SJSA1 (cell line): ENCODE data around the gene SCG5. TPM values are rescaled to one million over a fixed set of nuclear protein-coding genes. Genes with fewer than 3 reads are reported as not detected.
A peak's percentile ranks its signal among the peaks of the same experiment; 100 is the strongest.

Experiments
- DNase-seq, 2 experiments: peaks; one replicate each; pipeline ENCODE4 v3.0.0-alpha.2; 2015 to 2020; ENCODE audit warnings: low spot score in 2 of 2, low read depth in 1 of 2
- H3K27ac ChIP-seq: fragments of 250-450 bp; sonication (Bioruptor Pico); 2 replicates; pipeline ENCODE4 v1.5.1; 2020; ENCODE audit warnings: mild to moderate bottlenecking, moderate library complexity
- H3K27me3 ChIP-seq: fragments of 250-450 bp; sonication (Bioruptor Pico); replicated peaks from 2 replicates; pipeline ENCODE4 v1.5.1; 2020; ENCODE audit warnings: mild to moderate bottlenecking, moderate library complexity
- H3K36me3 ChIP-seq: fragments of 250-450 bp; sonication (Bioruptor Pico); 2 replicates; pipeline ENCODE4 v1.5.1; 2020; ENCODE audit warnings: mild to moderate bottlenecking
- H3K4me1 ChIP-seq: fragments of 250-450 bp; sonication (Bioruptor Pico); replicated peaks from 2 replicates; pipeline ENCODE4 v1.6.1; 2021; ENCODE audit warnings: mild to moderate bottlenecking
- H3K4me3 ChIP-seq: fragments of 250-450 bp; sonication (Bioruptor Pico); 2 replicates; pipeline ENCODE4 v1.5.1; 2020; ENCODE audit warnings: mild to moderate bottlenecking
- H3K9me3 ChIP-seq: fragments of 250-450 bp; sonication (Bioruptor Pico); replicated peaks from 2 replicates; pipeline ENCODE4 v1.5.1; 2020; ENCODE audit warnings: mild to moderate bottlenecking
- total RNA-seq: library from RNA; depleted of rRNA; stranded (reverse); fragments of >200 nt; shearing (Covaris generic); gene quantifications from 2 replicates; pipeline ENCODE4 v1.2.3, GENCODE V29; 2014

SCG5 gene
- total RNA-seq, 1 experiment from 2014 or later, result 0.87 TPM

GRCh38 chr15:32716216-32716914 is 74.9 kb downstream of the SCG5 start:
- DNase-seq, result no peak
- no peaks in the 10 kb centered on the region; the same call in 1 of the 2 replicates for H3K36me3 ChIP-seq
- peaks cover 37% of the 10 kb centered on the region for H3K27me3 ChIP-seq
- H3K9me3 ChIP-seq, result peaks cover 3% of the 10 kb centered on the region; the same call in 1 of the 2 replicates
- no peak overlapping the region for H3K4me3 ChIP-seq
- no peak overlapping the region for H3K27ac ChIP-seq
- H3K4me1 ChIP-seq, result peaks cover 26% of the 10 kb centered on the region

GRCh38 chr15:32716915-32717425 is 75.5 kb downstream of the SCG5 start:
- Histone ChIP-seq H3K27me3 (peaks cover 37% of the 10 kb centered on the region), H3K4me3 (peak overlapping the region; percentile 48), H3K9me3 (peaks cover 3% of the 10 kb centered on the region; the same call in 1 of the 2 replicates), H3K27ac (no peak overlapping the region), H3K36me3 (no peaks in the 10 kb centered on the region; the same call in 1 of the 2 replicates), H3K4me1 (peaks cover 26% of the 10 kb centered on the region)
- no peak for DNase-seq

GRCh38 chr15:32717426-32718226 is 76.1 kb downstream of the SCG5 start, which contains the start of gene GREM1:
TSS of gene GREM1 (plus strand) at chr15:32718004. CDS start at chr15:32730691, 12,687 bp downstream.
- peaks cover 26% of the 10 kb centered on the region for H3K4me1 ChIP-seq
- no peaks in the 10 kb centered on the region; the same call in 1 of the 2 replicates for H3K36me3 ChIP-seq
- H3K4me3 ChIP-seq, result peak within 1 kb of the TSS; percentile 48
- peaks cover 37% of the 10 kb centered on the region for H3K27me3 ChIP-seq
- H3K27ac ChIP-seq, result peak within 1 kb of the TSS; percentile 21
- DNase-seq, result peak in 1 of 2 experiments; percentile 45
- peaks cover 3% of the 10 kb centered on the region; the same call in 1 of the 2 replicates for H3K9me3 ChIP-seq

GRCh38 chr15:32718227-32718820 is 76.8 kb downstream of the SCG5 start:
- Histone ChIP-seq H3K9me3 (peaks cover 3% of the 10 kb centered on the region; the same call in 1 of the 2 replicates), H3K4me3 (peak overlapping the region; percentile 48), H3K27ac (peak overlapping the region; percentile 21), H3K27me3 (peaks cover 36% of the 10 kb centered on the region), H3K4me1 (peaks cover 26% of the 10 kb centered on the region), H3K36me3 (no peaks in the 10 kb centered on the region; the same call in 1 of the 2 replicates)
- peak; percentile 46 to 54 for DNase-seq

GRCh38 chr15:32718821-32719716 is 77.6 kb downstream of the SCG5 start:
- Histone ChIP-seq H3K27me3 (peaks cover 29% of the 10 kb centered on the region), H3K4me1 (peaks cover 26% of the 10 kb centered on the region), H3K36me3 (no peaks in the 10 kb centered on the region; the same call in 1 of the 2 replicates), H3K4me3 (peak overlapping the region; percentile 48), H3K27ac (peak overlapping the region; percentile 21), H3K9me3 (peaks cover 3% of the 10 kb centered on the region; the same call in 1 of the 2 replicates)
- peak; percentile 47 to 48 for DNase-seq

- Histone ChIP-seq H3K27ac (no peak overlapping the region), H3K4me3 (no peak overlapping the region), H3K36me3 (no peaks in the 10 kb centered on the region; the same call in 1 of the 2 replicates), H3K9me3 (peaks cover 3% of the 10 kb centered on the region; the same call in 1 of the 2 replicates), H3K27me3 (peaks cover 21% of the 10 kb centered on the region), H3K4me1 (peaks cover 23% of the 10 kb centered on the region)
- DNase-seq, result no peak
These were observed 80.1 kb downstream of the SCG5 start for GRCh38 chr15:32721596-32721995.

- Histone ChIP-seq H3K27me3 (peaks cover 15% of the 10 kb centered on the region), H3K36me3 (no peaks in the 10 kb centered on the region; the same call in 1 of the 2 replicates), H3K4me3 (no peak overlapping the region), H3K27ac (no peak overlapping the region), H3K9me3 (peaks cover 3% of the 10 kb centered on the region; the same call in 1 of the 2 replicates), H3K4me1 (peaks cover 23% of the 10 kb centered on the region)
- no peak for DNase-seq
These were observed 80.6 kb downstream of the SCG5 start for GRCh38 chr15:32722136-32722535.

- Histone ChIP-seq H3K4me3 (no peak overlapping the region), H3K4me1 (peaks cover 12% of the 10 kb centered on the region), H3K27me3 (peaks cover 5% of the 10 kb centered on the region; the same call in 1 of the 2 replicates), H3K27ac (no peak overlapping the region), H3K9me3 (no peaks in the 10 kb centered on the region), H3K36me3 (no peaks in the 10 kb centered on the region; the same call in 1 of the 2 replicates)
- DNase-seq, result no peak
These were observed 81.8 kb downstream of the SCG5 start for GRCh38 chr15:32723171-32723948.

GRCh38 chr15:32729700-32730395 is 88.3 kb downstream of the SCG5 start:
- no peaks in the 10 kb centered on the region for H3K27me3 ChIP-seq
- DNase-seq, result no peak
- peaks cover 3% of the 10 kb centered on the region; the same call in 1 of the 2 replicates for H3K36me3 ChIP-seq
- peaks cover 19% of the 10 kb centered on the region for H3K4me1 ChIP-seq
- no peak overlapping the region for H3K27ac ChIP-seq
- no peak overlapping the region for H3K4me3 ChIP-seq
- no peaks in the 10 kb centered on the region for H3K9me3 ChIP-seq

GRCh38 chr15:32730677-32731654 is 89.5 kb downstream of the SCG5 start:
- H3K9me3 ChIP-seq, result no peaks in the 10 kb centered on the region
- H3K4me3 ChIP-seq, result no peak overlapping the region
- no peaks in the 10 kb centered on the region for H3K27me3 ChIP-seq
- DNase-seq, result no peak
- H3K36me3 ChIP-seq, result peaks cover 3% of the 10 kb centered on the region; the same call in 1 of the 2 replicates
- peaks cover 19% of the 10 kb centered on the region for H3K4me1 ChIP-seq
- H3K27ac ChIP-seq, result no peak overlapping the region
